ENCODE measurements around the gene FCN3.
A peak's percentile ranks its signal among the peaks of the same experiment; 100 is the strongest.
"Not testable (repeated sequence)": the region's sequence is repeated elsewhere in the genome, so short reads cannot be mapped to it uniquely, and the experiment has no call there.

FCN3 gene

GRCh38 chr1:27374362-27375086, at the start of gene FCN3:
FCN3 (minus strand) TSS chr1:27374824; CDS start chr1:27374818, 6 bp downstream.
- no peak for DNase-seq

GRCh38 chr1:27423709-27424108, 49.1 kb upstream of the FCN3 start:
- DNase-seq = no peak

GRCh38 chr1:27418326-27419185, 43.9 kb upstream of the FCN3 start:
- no peak for DNase-seq

DNA sequence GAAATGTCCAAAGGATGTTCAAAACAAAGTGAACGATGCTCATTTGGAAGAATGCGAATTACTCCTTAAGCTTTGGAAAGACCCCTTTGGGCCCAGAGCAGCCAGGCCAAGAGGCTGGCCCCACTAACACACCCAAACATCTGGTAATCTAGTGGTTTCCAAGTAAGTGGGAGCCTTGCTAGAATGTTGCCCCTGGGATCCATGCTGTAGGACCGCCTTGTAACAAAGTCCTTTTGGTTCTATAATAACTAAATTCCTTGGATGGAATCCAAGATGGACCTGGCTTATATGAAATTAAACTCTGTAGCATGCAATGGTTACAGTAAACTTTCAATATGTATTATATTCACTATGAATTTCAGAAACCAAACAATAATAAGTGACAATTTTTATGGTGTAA, 43.1 kb upstream of the FCN3 start:
- no peak for DNase-seq

DNA sequence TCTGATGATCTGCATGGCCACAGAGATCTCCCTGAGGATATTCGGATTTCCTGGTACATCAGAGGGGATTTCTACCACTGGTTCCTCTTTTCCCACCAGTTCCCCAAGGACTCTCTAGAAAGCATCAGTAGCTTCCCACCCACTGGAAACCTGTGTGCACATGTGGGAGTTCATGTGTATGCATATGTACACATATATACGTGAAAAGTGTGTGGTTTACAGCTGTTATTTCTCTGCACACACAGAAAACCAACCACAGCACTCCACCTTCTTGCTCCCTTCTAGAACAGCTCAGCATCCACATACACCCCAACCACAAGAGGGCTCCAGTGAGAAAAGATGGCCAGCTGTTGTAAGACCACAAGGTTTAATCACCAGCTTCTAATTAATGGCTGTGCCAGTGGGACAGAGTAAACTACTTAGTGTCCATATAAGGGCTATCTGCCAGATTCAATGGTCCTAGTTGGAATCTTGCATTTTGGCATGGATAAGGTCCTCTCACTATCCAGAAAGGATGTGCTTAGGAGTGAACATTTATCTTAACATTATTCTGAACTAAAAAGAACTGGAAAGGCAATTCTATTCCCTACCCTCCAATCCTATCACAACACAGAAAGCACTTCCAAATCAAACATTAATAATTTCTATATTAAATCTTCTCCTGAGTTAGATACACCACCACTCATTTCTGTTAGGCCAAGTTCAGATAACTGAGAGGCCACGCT, 41.9 kb upstream of the FCN3 start:
- peak; percentile 10 to 62 (median 46) for DNase-seq

- DNase-seq = no peak
Measured at GRCh38 chr1:27414091-27414490, 39.5 kb upstream of the FCN3 start.

GRCh38 chr1:27413004-27413403, 38.4 kb upstream of the FCN3 start:
- DNase-seq = no peak

DNA sequence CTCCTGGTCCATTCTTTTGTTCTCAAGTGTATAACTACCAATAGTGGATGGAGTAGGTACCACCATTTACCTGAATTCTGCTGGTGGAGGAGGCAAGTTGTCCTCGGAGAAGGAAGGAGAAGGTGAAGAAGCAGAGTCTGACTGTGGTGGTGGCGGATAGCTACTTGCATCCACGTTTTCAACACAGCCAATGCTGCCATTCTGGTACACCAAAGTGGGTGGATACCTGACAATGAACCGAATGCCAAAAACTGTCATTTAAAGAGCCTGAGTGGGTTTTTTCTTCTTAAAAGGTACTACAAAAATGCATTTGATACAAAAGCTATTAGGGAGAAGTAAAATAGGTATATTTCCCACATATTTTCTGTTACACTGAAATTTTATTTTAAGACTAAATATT, 37.9 kb upstream of the FCN3 start:
- DNase-seq = no peak

- no peak for DNase-seq
Measured at GRCh38 chr1:27410709-27411108, 36.1 kb upstream of the FCN3 start.

GRCh38 chr1:27409669-27410068, 35.0 kb upstream of the FCN3 start:
- no peak for DNase-seq

- DNase-seq = no peak
Measured at GRCh38 chr1:27408151-27408550, 33.5 kb upstream of the FCN3 start.

DNA sequence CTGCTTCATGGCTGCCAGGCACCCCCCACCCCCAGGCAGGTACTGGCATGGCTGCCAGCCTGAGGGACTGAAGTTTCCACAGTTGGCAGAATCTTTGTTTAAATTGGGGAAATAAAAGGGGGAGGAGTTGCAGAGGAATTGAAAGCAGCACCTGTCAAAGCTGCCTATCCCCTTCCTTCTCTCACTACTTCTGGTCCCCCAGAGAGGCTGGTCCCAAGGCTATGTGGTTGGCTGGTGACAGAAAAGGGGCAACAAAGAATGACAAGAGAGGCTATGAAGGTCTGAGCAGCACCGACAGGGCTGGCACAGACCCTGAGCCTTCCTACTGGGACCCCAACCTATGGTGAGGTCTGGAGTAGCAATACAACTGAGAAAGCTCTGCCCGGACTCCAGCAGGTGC, 32.2 kb upstream of the FCN3 start:
- not testable (repeated sequence) for DNase-seq

DNA sequence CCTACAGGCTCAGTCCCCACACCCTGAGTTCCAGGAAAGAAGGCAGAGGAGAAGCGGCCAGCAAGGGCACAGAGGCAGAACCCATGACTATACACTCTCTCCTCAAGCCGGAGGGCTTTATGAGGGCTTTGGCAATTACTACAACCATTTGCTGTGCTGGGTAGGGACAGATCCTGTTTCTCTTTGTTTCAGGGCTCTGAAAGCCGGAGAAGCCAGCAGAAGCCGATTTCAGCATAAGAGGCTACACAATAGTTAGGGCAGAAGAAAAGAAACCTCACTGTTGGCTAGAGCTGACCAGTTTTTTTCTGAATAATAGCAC, 31.7 kb upstream of the FCN3 start:
- DNase-seq = no peak

DNA sequence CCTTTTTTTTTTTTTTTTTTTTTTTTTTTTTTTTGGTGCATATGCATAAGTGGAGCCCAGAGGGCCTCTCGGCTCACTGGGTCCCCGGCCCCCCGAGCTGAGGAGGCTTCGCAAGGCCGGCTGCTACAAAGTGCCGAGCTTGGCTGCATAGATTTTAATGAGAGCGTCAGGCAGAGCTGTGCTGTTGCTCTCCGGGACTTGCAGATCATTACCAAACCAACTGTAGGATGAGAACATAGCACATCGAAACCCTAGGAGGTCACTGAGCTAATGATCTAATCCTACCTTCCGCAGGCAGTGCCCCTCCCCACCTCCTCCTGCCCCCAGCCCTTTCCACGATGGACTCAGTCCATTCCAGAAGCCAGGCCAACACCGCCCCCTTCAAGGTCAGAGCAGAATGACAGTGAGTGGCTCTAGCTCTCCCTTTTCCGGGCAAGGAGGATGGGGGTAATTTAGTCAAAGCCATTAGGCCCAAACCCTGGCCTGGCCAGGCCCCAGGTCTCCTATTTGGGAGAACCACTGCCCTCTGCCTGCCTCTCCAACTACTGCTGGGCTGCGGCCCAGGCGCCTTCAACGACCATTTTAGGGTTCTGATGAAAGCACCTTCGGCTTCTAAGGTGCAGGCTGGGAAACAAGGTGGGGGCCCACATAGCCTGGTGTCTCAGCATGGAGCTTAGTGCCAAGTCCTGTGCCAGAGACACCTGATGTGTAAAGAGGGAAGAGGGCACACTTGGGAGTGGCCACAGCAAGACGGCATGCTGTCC, 31.2 kb upstream of the FCN3 start:
- not testable (repeated sequence) for DNase-seq

- DNase-seq = no peak
Measured at GRCh38 chr1:27405074-27405473, 30.4 kb upstream of the FCN3 start.

DNA sequence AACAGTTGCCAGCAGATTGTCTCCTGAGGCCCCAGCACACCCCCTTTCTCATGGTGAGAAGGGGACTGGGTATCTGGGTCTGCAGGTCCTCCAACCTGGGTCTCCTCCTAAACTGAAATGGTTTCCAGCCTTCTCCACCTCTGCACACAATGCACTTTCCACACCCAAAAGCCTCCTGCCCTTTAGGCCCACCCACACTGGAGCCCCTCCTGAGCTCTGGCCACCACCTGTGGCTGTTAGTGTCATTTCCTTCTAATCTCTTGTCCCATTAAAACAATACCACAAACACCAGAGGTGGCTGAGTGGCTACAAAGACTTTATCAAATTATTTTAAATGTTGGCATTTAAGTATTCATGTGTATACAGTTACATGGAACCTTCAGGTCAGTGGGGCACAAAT, 29.3 kb upstream of the FCN3 start:
- DNase-seq = no peak

DNA sequence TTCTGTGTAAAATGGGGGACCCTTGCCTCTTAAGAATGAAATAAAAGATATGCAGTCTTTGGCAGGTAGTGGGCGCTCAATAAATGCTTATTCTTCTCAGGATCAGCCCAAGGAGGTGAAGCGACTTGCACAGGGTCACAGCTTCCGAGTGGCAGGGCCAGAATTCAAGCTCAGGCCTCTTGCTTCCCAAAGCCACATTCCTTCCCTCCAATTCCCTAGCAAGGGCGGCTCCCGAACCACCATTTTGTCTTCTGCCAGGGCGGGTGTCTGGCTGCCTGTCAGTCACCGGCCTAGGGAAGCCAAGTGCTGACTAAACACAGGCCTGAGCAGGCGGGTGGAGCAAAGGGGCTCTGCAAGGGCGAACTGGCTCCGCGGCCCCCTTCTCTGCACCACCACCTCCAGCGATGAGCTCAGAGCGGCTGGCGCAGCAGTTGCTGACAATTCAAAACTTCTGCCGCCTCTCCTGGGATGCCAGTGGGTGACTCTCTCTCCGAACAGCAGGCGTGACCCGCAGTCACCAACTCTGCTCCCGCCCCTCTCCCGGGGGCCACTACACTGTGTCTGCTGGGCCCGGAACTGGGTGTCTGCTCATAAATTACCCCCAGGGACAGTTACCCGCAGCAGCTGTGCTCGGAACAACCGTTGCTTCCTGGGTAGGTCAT, 28.6 kb upstream of the FCN3 start:
- peak in 5 of 6 experiments; percentile 11 to 53 (median 34) for DNase-seq

GRCh38 chr1:27402349-27402754, 27.7 kb upstream of the FCN3 start:
- DNase-seq = peak in 2 of 6 experiments; percentile 13 to 15

- no peak for DNase-seq
Measured at GRCh38 chr1:27400963-27401341, 26.3 kb upstream of the FCN3 start.

GRCh38 chr1:27400082-27400962, 25.7 kb upstream of the FCN3 start:
- no peak for DNase-seq
